Brain microvascular endothelial cell (primary cell): ENCODE measurements around the gene KCNK7.

Source experiments
- DNase-seq: peaks from one replicate; pipeline ENCODE4 v3.0.0-alpha.2; 2020
- H3K27ac ChIP-seq: fragments of 250-450 bp; sonication (Bioruptor Pico); 2 replicates; pipeline ENCODE4 v1.5.1; 2020; ENCODE audit warnings: mild to moderate bottlenecking, moderate library complexity
- H3K27me3 ChIP-seq: fragments of 250-450 bp; sonication (Bioruptor Pico); replicated peaks from 2 replicates; pipeline ENCODE4 v1.5.1; 2020; ENCODE audit warnings: mild to moderate bottlenecking
- H3K36me3 ChIP-seq: fragments of 250-450 bp; sonication (Bioruptor Pico); replicated peaks from 2 replicates; pipeline ENCODE4 v1.5.1; 2020; ENCODE audit warnings: mild to moderate bottlenecking
- H3K4me3 ChIP-seq: 2 replicates; pipeline ENCODE4 v1.5.1; 2011; ENCODE audit warnings: low read depth, mild to moderate bottlenecking, control low read depth, low read length, moderate library complexity
- CTCF ChIP-seq: IDR thresholded peaks from 2 replicates; pipeline ENCODE4 v1.5.1; 2011; ENCODE audit warnings: low read depth, mild to moderate bottlenecking, moderate library complexity, low read length, control low read depth, inconsistent platforms; ENCODE audit errors: missing control alignments
- in situ Hi-C: cut with HindIII; loops from 2 replicates; pipeline ENCODE4 v1.10.0; 2017; ENCODE audit warnings: low sequenced_read_pairs, low pct_ligation_motif_present

The KCNK7 gene

GRCh38 chr11:65595543-65596281 is at the start of gene KCNK7:
Gene KCNK7 (minus strand): TSS chr11:65595800. CDS start chr11:65595772, 28 bp downstream.
- H3K36me3 ChIP-seq = peaks cover 24% of the 10 kb centered on the region
- no peak for TF ChIP-seq CTCF
- no peak for DNase-seq
- in situ Hi-C loops = no loop called here
- H3K27me3 ChIP-seq = no peaks in the 10 kb centered on the region
- H3K4me3 ChIP-seq = no peak within 1 kb of the TSS
- H3K27ac ChIP-seq = no peak within 1 kb of the TSS

GRCh38 chr11:65644837-65645236 is 49.2 kb upstream of the KCNK7 start:
- H3K27me3 ChIP-seq = no peaks in the 10 kb centered on the region
- DNase-seq = no peak
- no peak for TF ChIP-seq CTCF
- in situ Hi-C loops = no loop called here
- H3K27ac ChIP-seq = no peak overlapping the region
- H3K36me3 ChIP-seq = peaks cover 12% of the 10 kb centered on the region
- H3K4me3 ChIP-seq = no peak overlapping the region

GRCh38 chr11:65643971-65644370 is 48.4 kb upstream of the KCNK7 start:
- H3K27ac ChIP-seq = no peak overlapping the region
- in situ Hi-C loops = no loop called here
- H3K4me3 ChIP-seq = no peak overlapping the region
- no peak for TF ChIP-seq CTCF
- H3K27me3 ChIP-seq = no peaks in the 10 kb centered on the region
- peaks cover 12% of the 10 kb centered on the region for H3K36me3 ChIP-seq
- no peak for DNase-seq

- Histone ChIP-seq H3K36me3 (peaks cover 12% of the 10 kb centered on the region), H3K4me3 (no peak overlapping the region), H3K27ac (no peak overlapping the region), H3K27me3 (no peaks in the 10 kb centered on the region)
- in situ Hi-C loops = no loop called here
- no peak for TF ChIP-seq CTCF
- DNase-seq = no peak
Observed at GRCh38 chr11:65642014-65642671, 46.5 kb upstream of the KCNK7 start.

- no peak for DNase-seq
- peaks cover 18% of the 10 kb centered on the region for H3K36me3 ChIP-seq
- in situ Hi-C loops = no loop called here
- no peak for TF ChIP-seq CTCF
- H3K27ac ChIP-seq = no peak overlapping the region
- no peaks in the 10 kb centered on the region for H3K27me3 ChIP-seq
- no peak overlapping the region for H3K4me3 ChIP-seq
Observed at GRCh38 chr11:65641297-65642013, 45.9 kb upstream of the KCNK7 start.
